OCI-LY3 (cell line): ENCODE results near the gene CEP112.
A peak's percentile ranks its signal among the peaks of the same experiment; 100 is the strongest.

Experiments
- H2AFZ ChIP-seq: fragments of 200-600, 300-600 bp; shearing (Covaris generic); 2 replicates; pipeline ENCODE4 v1.6.0; 2014; ENCODE audit warnings: antibody characterized with exemption, low read depth, low read length
- H3K27ac ChIP-seq: fragments of 200-600, 300-600 bp; sonication (generic); 2 replicates; pipeline ENCODE4 v1.5.1; 2014; ENCODE audit warnings: mild to moderate bottlenecking, low read length, moderate library complexity, mixed read lengths
- H3K27me3 ChIP-seq: fragments of 200-600, 300-600 bp; sonication (generic); 2 replicates; pipeline ENCODE4 v1.6.1; 2014; ENCODE audit warnings: low read depth, low read length, mixed read lengths
- H3K36me3 ChIP-seq: fragments of 200-600, 300-600 bp; sonication (generic); replicated peaks from 2 replicates; pipeline ENCODE3; 2014; ENCODE audit warnings: low read depth, low read length, mixed read lengths
- H3K4me1 ChIP-seq: fragments of 300-600, 200-600 bp; sonication (generic); 2 replicates; pipeline ENCODE4 v1.6.1; 2014; ENCODE audit warnings: low read length, mixed read lengths
- H3K4me2 ChIP-seq: fragments of 200-600, 300-600 bp; sonication (generic); 2 replicates; pipeline ENCODE4 v1.6.1; 2014; ENCODE audit warnings: low read length, mixed read lengths
- H3K4me3 ChIP-seq: fragments of 300-600, 200-600 bp; sonication (generic); 2 replicates; pipeline ENCODE4 v1.5.1; 2014; ENCODE audit warnings: antibody characterized with exemption, mild to moderate bottlenecking, low read length, moderate library complexity
- H3K79me2 ChIP-seq: fragments of 300-600, 200-600 bp; shearing (Covaris generic); 2 replicates; pipeline ENCODE4 v1.6.1; 2014; ENCODE audit warnings: mild to moderate bottlenecking, low read length, mixed read lengths
- H3K9ac ChIP-seq: fragments of 300-600, 200-600 bp; shearing (Covaris generic); 2 replicates; pipeline ENCODE4 v1.6.0; 2014; ENCODE audit warnings: mild to moderate bottlenecking, low read length, moderate library complexity
- H3K9me3 ChIP-seq: fragments of 200-600, 300-600 bp; shearing (Covaris generic); 2 replicates; pipeline ENCODE4 v1.6.1; 2014; ENCODE audit warnings: low read length, mixed read lengths; ENCODE audit not compliant: insufficient read depth
- H4K20me1 ChIP-seq: fragments of 200-600, 300-600 bp; sonication (generic); 2 replicates; pipeline ENCODE4 v1.6.1; 2016; ENCODE audit warnings: low read length, mixed read lengths; ENCODE audit not compliant: insufficient read depth
- EZH2phosphoT487 ChIP-seq: fragments of 200-600 bp; shearing (Covaris generic); IDR thresholded peaks from 2 replicates; pipeline ENCODE4 v1.6.1; 2018; ENCODE audit warnings: antibody characterized with exemption, mixed run types, low read depth
- TF ChIP-seq, protein P1 (sequence below): fragments of 200-600, 300-600 bp; sonication (generic); IDR thresholded peaks from 2 replicates; pipeline ENCODE4 v1.5.1; 2014; ENCODE audit warnings: antibody characterized with exemption, low read length, low read depth

The CEP112 gene

GRCh38 chr17:65750166-65750565 is 441.8 kb downstream of the CEP112 start:
- Histone ChIP-seq H3K36me3 (no peaks in the 10 kb centered on the region), H3K9ac (no peak overlapping the region), H3K4me2 (peak overlapping the region; percentile 49), H4K20me1 (no peaks in the 10 kb centered on the region), H3K9me3 (no peaks in the 10 kb centered on the region), H3K4me3 (no peak overlapping the region), H3K4me1 (peaks cover 13% of the 10 kb centered on the region), H3K27ac (no peak overlapping the region), H3K27me3 (no peaks in the 10 kb centered on the region), H2AFZ (peak overlapping the region; percentile 75), H3K79me2 (no peaks in the 10 kb centered on the region)
- TF ChIP-seq EZH2phosphoT487, result no peak
- TF ChIP-seq, protein P1, sequence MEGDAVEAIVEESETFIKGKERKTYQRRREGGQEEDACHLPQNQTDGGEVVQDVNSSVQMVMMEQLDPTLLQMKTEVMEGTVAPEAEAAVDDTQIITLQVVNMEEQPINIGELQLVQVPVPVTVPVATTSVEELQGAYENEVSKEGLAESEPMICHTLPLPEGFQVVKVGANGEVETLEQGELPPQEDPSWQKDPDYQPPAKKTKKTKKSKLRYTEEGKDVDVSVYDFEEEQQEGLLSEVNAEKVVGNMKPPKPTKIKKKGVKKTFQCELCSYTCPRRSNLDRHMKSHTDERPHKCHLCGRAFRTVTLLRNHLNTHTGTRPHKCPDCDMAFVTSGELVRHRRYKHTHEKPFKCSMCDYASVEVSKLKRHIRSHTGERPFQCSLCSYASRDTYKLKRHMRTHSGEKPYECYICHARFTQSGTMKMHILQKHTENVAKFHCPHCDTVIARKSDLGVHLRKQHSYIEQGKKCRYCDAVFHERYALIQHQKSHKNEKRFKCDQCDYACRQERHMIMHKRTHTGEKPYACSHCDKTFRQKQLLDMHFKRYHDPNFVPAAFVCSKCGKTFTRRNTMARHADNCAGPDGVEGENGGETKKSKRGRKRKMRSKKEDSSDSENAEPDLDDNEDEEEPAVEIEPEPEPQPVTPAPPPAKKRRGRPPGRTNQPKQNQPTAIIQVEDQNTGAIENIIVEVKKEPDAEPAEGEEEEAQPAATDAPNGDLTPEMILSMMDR, result no peak

- H4K20me1 ChIP-seq, result no peaks in the 10 kb centered on the region
- no peaks in the 10 kb centered on the region for H3K79me2 ChIP-seq
- H2AFZ ChIP-seq, result no peak overlapping the region
- no peak overlapping the region for H3K9ac ChIP-seq
- H3K4me3 ChIP-seq, result no peak overlapping the region
- no peaks in the 10 kb centered on the region for H3K36me3 ChIP-seq
- H3K9me3 ChIP-seq, result no peaks in the 10 kb centered on the region
- no peaks in the 10 kb centered on the region for H3K27me3 ChIP-seq
- H3K27ac ChIP-seq, result no peak overlapping the region
- H3K4me1 ChIP-seq, result peaks cover 13% of the 10 kb centered on the region
- TF ChIP-seq, protein P1, result no peak
- no peak for TF ChIP-seq EZH2phosphoT487
- no peak overlapping the region for H3K4me2 ChIP-seq
Measured at GRCh38 chr17:65749479-65749878, 442.5 kb downstream of the CEP112 start.

DNA sequence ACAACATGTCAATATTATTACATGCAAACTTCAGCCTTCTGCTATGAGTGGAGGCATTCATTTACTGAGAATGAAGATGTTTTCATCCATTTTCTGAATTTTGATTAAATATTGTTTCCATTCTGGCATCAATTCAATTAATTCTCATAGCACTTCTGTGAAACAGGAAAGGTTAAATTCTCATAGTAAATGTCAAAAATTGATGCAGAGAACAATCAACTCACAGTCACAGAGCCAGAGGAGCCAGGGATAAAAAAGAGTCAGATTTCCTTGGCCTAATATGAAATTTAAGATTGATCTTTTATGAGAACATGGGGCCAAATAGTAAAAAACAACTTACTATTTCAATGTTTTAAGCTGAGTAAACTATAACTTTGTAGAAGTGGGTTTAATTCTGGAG is 446.7 kb downstream of the CEP112 start:
- TF ChIP-seq, protein P1, result no peak
- TF ChIP-seq EZH2phosphoT487, result no peak
- Histone ChIP-seq H2AFZ (no peak overlapping the region), H3K4me3 (no peak overlapping the region), H4K20me1 (no peaks in the 10 kb centered on the region), H3K4me2 (no peak overlapping the region), H3K27ac (no peak overlapping the region), H3K4me1 (peaks cover 3% of the 10 kb centered on the region), H3K27me3 (no peaks in the 10 kb centered on the region), H3K79me2 (no peaks in the 10 kb centered on the region), H3K36me3 (no peaks in the 10 kb centered on the region), H3K9me3 (no peaks in the 10 kb centered on the region), H3K9ac (no peak overlapping the region)

GRCh38 chr17:65743308-65743655 is 448.7 kb downstream of the CEP112 start:
- Histone ChIP-seq H3K79me2 (no peaks in the 10 kb centered on the region), H3K4me1 (no peaks in the 10 kb centered on the region), H3K4me2 (no peak overlapping the region), H3K36me3 (no peaks in the 10 kb centered on the region), H3K27me3 (no peaks in the 10 kb centered on the region), H2AFZ (no peak overlapping the region), H4K20me1 (no peaks in the 10 kb centered on the region), H3K27ac (no peak overlapping the region), H3K9ac (no peak overlapping the region), H3K4me3 (no peak overlapping the region), H3K9me3 (0 out of 2 replicates have a peak, but pooled peaks cover 3% of the 10 kb centered on the region)
- TF ChIP-seq EZH2phosphoT487, result no peak
- TF ChIP-seq, protein P1, result no peak
